B cell (primary cell): ENCODE measurements around the gene NAA10.

Experiments used
- CTCF ChIP-seq: fragments of 200-600 bp; IDR thresholded peaks from one replicate; pipeline ENCODE4 v1.8.0; 2022; ENCODE audit warnings: antibody characterized with exemption, mild to moderate bottlenecking
- EZH2 ChIP-seq: IDR thresholded peaks from 2 replicates; pipeline ENCODE4 v1.6.1; 2012; ENCODE audit warnings: borderline replicate concordance, low read depth, mild to moderate bottlenecking, moderate library complexity, low read length; ENCODE audit not compliant: insufficient read depth, poor library complexity, severe bottlenecking

GRCh38 chrX:153901753-153902140, 33.1 kb downstream of the NAA10 start:
- TF ChIP-seq CTCF (no peak), EZH2 (no peak)
